HCT116 (cell line): Measurements from ENCODE around the gene ADARB1. TPM values are rescaled to one million over a fixed set of nuclear protein-coding genes. Genes with fewer than 3 reads are reported as not detected.
A peak's percentile ranks its signal among the peaks of the same experiment; 100 is the strongest.

Experiments
- ATAC-seq: fragments of 200-7000 bp; cut with Tn5 transposase; 2 replicates; pipeline ENCODE4 v1.9.1; 2020; ENCODE audit warnings: mild to moderate bottlenecking, moderate library complexity
- BruUV-seq: library from RNA; stranded (reverse); fragments of 400-500 nt; replicated peaks from 2 replicates; lab custom pipeline; 2021; lab: Mats Ljungman, UMichigan
- CTCF ChIA-PET: fragments of 300-600 bp; sonication (Branson Sonifier 250); formaldehyde crosslinking; loops from one replicate; lab custom pipeline; 2021; ENCODE audit warnings: antibody characterized with exemption; lab: Charles Lee
- POLR2A ChIA-PET: fragments of 300-600, 350-600 bp; sonication (Branson Sonifier 250); formaldehyde crosslinking; loops from one replicate; lab custom pipeline; 2021; ENCODE audit warnings: antibody characterized with exemption; lab: Charles Lee
- RAD21 ChIA-PET, 2 experiments: fragments of 300-600 bp; sonication (Branson Sonifier 250); formaldehyde crosslinking; loops; one replicate each; lab custom pipeline; 2023; ENCODE audit warnings: low total read pairs in 2 of 2; ENCODE audit not compliant: uncharacterized antibody in 2 of 2, unreplicated experiment in 2 of 2, low non-redundant PET in 1 of 2; lab: Charles Lee
- DNase-seq: peaks from one replicate; pipeline ENCODE4 v3.0.0-alpha.2; 2010; ENCODE audit warnings: low read depth, low spot score
- H2AFZ ChIP-seq: fragments of 200-600 bp; shearing (Covaris generic), sonication (generic); 2 replicates; pipeline ENCODE4 v1.6.1; 2017; ENCODE audit warnings: low read depth, mixed run types, mixed read lengths, antibody characterized with exemption, low read length; ENCODE audit not compliant: poor library complexity, severe bottlenecking
- H3K27ac ChIP-seq: 2 replicates; pipeline ENCODE4 v1.5.1; 2012; ENCODE audit warnings: low read depth, low read length
- H3K27me3 ChIP-seq: fragments of 200-600 bp; sonication (generic); 2 replicates; pipeline ENCODE4 v1.6.1; 2016; ENCODE audit warnings: mixed run types, low read length, mixed read lengths; ENCODE audit not compliant: insufficient read depth
- H3K36me3 ChIP-seq, 2 experiments: fragments of 200-500 bp in 1 of 2; fragments of 200-600 bp in 1 of 2; sonication (Bioruptor generic) in 1 of 2; sonication (generic) in 1 of 2; 2 replicates each; pipeline versions ENCODE4 v1.5.1 to v1.6.1; 2014 to 2016; ENCODE audit warnings: low read length in 2 of 2, inconsistent platforms in 1 of 2, mixed read lengths in 1 of 2, mixed run types in 1 of 2; ENCODE audit not compliant: insufficient read depth in 2 of 2, control insufficient read depth in 1 of 2
- H3K4me1 ChIP-seq, 2 experiments: fragments of 200-600 bp in 1 of 2; sonication (generic) in 1 of 2; 2 replicates each; pipeline versions ENCODE4 v1.5.1 to v1.6.1; 2012 to 2017; ENCODE audit warnings: low read length in 2 of 2, inconsistent platforms in 1 of 2, mild to moderate bottlenecking in 1 of 2, mixed read lengths in 1 of 2, mixed run types in 1 of 2, moderate library complexity in 1 of 2; ENCODE audit not compliant: insufficient read depth in 2 of 2, control insufficient read depth in 1 of 2
- H3K4me2 ChIP-seq: fragments of 200-600 bp; sonication (generic); 2 replicates; pipeline ENCODE4 v1.6.1; 2017; ENCODE audit warnings: mixed run types, low read length, mixed read lengths
- H3K4me3 ChIP-seq, 2 experiments: fragments of 200-600 bp in 1 of 2; sonication (generic) in 1 of 2; replicated peaks in 1 of 2; 2 replicates each; pipeline ENCODE4 v1.5.1; 2011 to 2016; ENCODE audit warnings: low read length in 2 of 2, control low read depth in 1 of 2, low read depth in 1 of 2, mild to moderate bottlenecking in 1 of 2, mixed read lengths in 1 of 2, mixed run types in 1 of 2
- H3K79me2 ChIP-seq: fragments of 200-600 bp; sonication (generic); 2 replicates; pipeline ENCODE4 v1.6.1; 2017; ENCODE audit warnings: mild to moderate bottlenecking, mixed run types, low read length, moderate library complexity, mixed read lengths; ENCODE audit not compliant: insufficient read depth
- H3K9ac ChIP-seq: fragments of 200-600 bp; sonication (generic); 2 replicates; pipeline ENCODE4 v1.6.1; 2016; ENCODE audit warnings: low read length, mixed read lengths
- H3K9me2 ChIP-seq: fragments of 200-600 bp; sonication (generic), shearing (Covaris generic); 2 replicates; pipeline ENCODE4 v1.6.1; 2017; ENCODE audit warnings: mixed run types, mild to moderate bottlenecking, moderate library complexity; ENCODE audit not compliant: insufficient read depth
- H3K9me3 ChIP-seq, 2 experiments: fragments of 200-500 bp in 1 of 2; fragments of 200-600 bp in 1 of 2; sonication (Bioruptor generic) in 1 of 2; sonication (generic) in 1 of 2; 2 replicates each; pipeline ENCODE4 v1.6.1; 2014 to 2017; ENCODE audit warnings: low read length in 2 of 2, mixed read lengths in 2 of 2, inconsistent platforms in 1 of 2, low read depth in 1 of 2, mild to moderate bottlenecking in 1 of 2, mixed run types in 1 of 2, moderate library complexity in 1 of 2; ENCODE audit not compliant: control insufficient read depth in 1 of 2, insufficient read depth in 1 of 2
- H4K20me1 ChIP-seq: fragments of 200-600 bp; sonication (generic), shearing (Covaris generic); 2 replicates; pipeline ENCODE4 v1.6.1; 2017; ENCODE audit warnings: mixed run types, mild to moderate bottlenecking, moderate library complexity; ENCODE audit not compliant: insufficient read depth
- intact Hi-C: fragments of 100-400 bp; cut with micrococcal nuclease; formaldehyde crosslinking; loops from 2 replicates; pipeline ENCODE4 v1.10.0; 2022
- total RNA-seq: library from RNA; stranded (reverse); gene quantifications from one replicate; pipeline ENCODE4 v1.2.1, GENCODE V29; 2021; ENCODE audit not compliant: unreplicated experiment
- TF ChIP-seq, protein P1 (sequence below), 3 experiments: fragments of 200-600 bp in 1 of 3; sonication (generic) in 1 of 3; IDR thresholded peaks in 2 of 3; conservative IDR thresholded peaks in 1 of 3; 2 replicates each; pipeline ENCODE4 v1.5.1; 2012 to 2017; ENCODE audit warnings: low read depth in 2 of 3, low read length in 2 of 3, antibody characterized with exemption in 1 of 3, borderline replicate concordance in 1 of 3, control low read depth in 1 of 3, mild to moderate bottlenecking in 1 of 3, mixed read lengths in 1 of 3, mixed run types in 1 of 3, moderate library complexity in 1 of 3; ENCODE audit not compliant: insufficient read depth in 1 of 3
- TF ChIP-seq, protein P2 (sequence below): IDR thresholded peaks from 2 replicates; pipeline ENCODE4 v1.6.1; 2012; ENCODE audit warnings: low read depth

ADARB1 gene
- total RNA-seq, 1 experiment from 2014 or later = 13.5 TPM

DNA sequence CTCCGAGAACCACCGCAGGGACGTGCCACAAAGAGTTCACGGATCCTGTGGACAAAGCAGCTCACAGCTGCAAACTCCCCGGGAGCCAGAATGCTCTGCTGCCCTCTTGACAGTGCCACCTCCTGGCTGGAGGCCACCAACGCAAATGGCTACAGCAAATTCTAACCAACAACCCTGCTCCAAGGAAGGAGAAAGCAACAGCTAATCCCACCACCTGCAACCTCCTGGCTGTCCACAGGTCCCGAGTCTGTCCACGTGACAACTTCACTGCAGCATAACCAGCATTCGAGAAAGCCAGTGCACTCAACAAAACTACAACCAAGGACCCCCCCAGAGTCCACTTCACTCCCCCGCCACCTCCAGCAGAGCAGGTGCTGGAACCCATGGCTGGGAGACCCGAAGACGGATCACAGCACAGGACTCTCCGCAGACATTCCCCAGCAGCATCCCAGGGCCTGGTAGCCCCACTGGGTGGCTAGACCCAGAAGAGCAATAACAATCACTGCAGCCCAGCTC, 196.0 kb downstream of the ADARB1 start:
- Histone ChIP-seq H3K36me3 (peaks cover 18 to 37% of the 10 kb centered on the region in 2 experiments), H3K27me3 (no peaks in the 10 kb centered on the region), H2AFZ (no peak overlapping the region), H3K4me3 (no peak overlapping the region), H3K9me3 (peaks cover 0 to 6% of the 10 kb centered on the region in 2 experiments; a peak in 1 of 4 replicates)
- DNase-seq = no peak
- RAD21 ChIA-PET = interaction anchor here in 1 of 2 experiments (1.0 kb wide), 1 partner anchor 130 kb away, joined by 4 read pairs; no protein-coding TSS in a partner anchor
- CTCF ChIA-PET = interaction anchor here (2.4 to 2.5 kb wide), 2 partner anchors 130 to 132 kb away, joined by 9 to 13 read pairs; no protein-coding TSS in a partner anchor
- TF ChIP-seq, protein P1, sequence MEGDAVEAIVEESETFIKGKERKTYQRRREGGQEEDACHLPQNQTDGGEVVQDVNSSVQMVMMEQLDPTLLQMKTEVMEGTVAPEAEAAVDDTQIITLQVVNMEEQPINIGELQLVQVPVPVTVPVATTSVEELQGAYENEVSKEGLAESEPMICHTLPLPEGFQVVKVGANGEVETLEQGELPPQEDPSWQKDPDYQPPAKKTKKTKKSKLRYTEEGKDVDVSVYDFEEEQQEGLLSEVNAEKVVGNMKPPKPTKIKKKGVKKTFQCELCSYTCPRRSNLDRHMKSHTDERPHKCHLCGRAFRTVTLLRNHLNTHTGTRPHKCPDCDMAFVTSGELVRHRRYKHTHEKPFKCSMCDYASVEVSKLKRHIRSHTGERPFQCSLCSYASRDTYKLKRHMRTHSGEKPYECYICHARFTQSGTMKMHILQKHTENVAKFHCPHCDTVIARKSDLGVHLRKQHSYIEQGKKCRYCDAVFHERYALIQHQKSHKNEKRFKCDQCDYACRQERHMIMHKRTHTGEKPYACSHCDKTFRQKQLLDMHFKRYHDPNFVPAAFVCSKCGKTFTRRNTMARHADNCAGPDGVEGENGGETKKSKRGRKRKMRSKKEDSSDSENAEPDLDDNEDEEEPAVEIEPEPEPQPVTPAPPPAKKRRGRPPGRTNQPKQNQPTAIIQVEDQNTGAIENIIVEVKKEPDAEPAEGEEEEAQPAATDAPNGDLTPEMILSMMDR (IDR thresholded peaks at IDR 0.05 in 2 of 3, conservative IDR thresholded peaks at IDR 0.05 in 1 of 3; ENCODE audit: borderline replicate concordance in 1 of 3, insufficient read depth in 1 of 3, low read depth in 2 of 3, low read length in 2 of 3) = peak in 2 of 3 experiments; percentile 51 to 52; a peak in 4 of 6 replicates
- TF ChIP-seq, protein P2, sequence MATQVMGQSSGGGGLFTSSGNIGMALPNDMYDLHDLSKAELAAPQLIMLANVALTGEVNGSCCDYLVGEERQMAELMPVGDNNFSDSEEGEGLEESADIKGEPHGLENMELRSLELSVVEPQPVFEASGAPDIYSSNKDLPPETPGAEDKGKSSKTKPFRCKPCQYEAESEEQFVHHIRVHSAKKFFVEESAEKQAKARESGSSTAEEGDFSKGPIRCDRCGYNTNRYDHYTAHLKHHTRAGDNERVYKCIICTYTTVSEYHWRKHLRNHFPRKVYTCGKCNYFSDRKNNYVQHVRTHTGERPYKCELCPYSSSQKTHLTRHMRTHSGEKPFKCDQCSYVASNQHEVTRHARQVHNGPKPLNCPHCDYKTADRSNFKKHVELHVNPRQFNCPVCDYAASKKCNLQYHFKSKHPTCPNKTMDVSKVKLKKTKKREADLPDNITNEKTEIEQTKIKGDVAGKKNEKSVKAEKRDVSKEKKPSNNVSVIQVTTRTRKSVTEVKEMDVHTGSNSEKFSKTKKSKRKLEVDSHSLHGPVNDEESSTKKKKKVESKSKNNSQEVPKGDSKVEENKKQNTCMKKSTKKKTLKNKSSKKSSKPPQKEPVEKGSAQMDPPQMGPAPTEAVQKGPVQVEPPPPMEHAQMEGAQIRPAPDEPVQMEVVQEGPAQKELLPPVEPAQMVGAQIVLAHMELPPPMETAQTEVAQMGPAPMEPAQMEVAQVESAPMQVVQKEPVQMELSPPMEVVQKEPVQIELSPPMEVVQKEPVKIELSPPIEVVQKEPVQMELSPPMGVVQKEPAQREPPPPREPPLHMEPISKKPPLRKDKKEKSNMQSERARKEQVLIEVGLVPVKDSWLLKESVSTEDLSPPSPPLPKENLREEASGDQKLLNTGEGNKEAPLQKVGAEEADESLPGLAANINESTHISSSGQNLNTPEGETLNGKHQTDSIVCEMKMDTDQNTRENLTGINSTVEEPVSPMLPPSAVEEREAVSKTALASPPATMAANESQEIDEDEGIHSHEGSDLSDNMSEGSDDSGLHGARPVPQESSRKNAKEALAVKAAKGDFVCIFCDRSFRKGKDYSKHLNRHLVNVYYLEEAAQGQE = no peak
- TF ChIP-seq, all 23 proteins: peak for 1
- Histone ChIP-seq H4K20me1 (no peaks in the 10 kb centered on the region), H3K79me2 (peaks cover 24% of the 10 kb centered on the region), H3K9ac (no peak overlapping the region), H3K27ac (no peak overlapping the region), H3K4me2 (no peak overlapping the region), H3K9me2 (no peaks in the 10 kb centered on the region), H3K4me1 (no peaks in the 10 kb centered on the region)
- BruUV-seq = no TSS peak
- ATAC-seq = peak; percentile 73
- POLR2A ChIA-PET = no interaction called here
- intact Hi-C loops = no loop called here

Other genes with a start within 250 kb of the ADARB1 start
- gene PTTG1IP, start 200.9 kb upstream of the ADARB1 start, total RNA-seq = 83.4 TPM
- gene ITGB2, start 153.7 kb upstream of the ADARB1 start, total RNA-seq = 1.5 TPM
- gene SLX9, start 134.6 kb upstream of the ADARB1 start, total RNA-seq = 61.9 TPM
- gene POFUT2, start 213.3 kb downstream of the ADARB1 start, total RNA-seq = 20.5 TPM